ENCODE data around the gene GABRA5. TPM values are rescaled to one million over a fixed set of nuclear protein-coding genes. Genes with fewer than 3 reads are reported as not detected.

The GABRA5 gene
- total and polyA plus RNA-seq, 4 donors: not detected

DNA sequence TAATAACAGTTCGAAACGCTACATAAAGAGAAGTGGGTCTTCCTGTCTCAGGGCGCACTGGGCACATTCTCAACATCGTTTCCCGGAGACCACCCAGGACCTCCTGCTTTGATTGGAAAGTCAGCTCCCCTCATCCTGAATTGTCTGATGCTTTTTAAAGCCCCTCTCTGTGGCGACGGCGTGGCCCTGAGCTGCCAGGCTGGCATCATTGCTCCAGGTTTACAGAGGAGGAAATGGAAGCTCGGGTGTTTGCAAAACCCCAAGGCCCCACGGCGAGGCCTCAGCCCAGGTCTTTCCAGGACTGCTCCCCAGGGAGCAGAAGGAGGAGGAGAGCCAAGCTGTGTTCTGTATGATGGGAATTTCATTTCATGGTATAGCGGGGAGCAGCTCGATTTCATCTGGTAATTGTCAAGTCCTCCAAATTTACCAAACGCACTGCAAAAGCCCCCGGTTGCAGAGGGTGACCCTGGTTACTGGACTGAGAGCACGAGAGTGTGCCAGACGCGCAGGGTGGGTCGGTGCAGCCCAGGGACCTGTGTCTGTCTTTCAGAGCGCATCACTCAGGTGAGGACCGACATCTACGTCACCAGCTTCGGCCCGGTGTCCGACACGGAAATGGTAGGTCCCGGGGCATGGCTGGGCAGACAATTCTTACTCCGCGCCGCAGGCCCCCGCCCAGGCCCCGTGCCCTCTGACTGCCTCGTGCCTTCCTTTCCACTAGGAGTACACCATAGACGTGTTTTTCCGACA, 15.9 kb downstream of the GABRA5 start:
- H3K27me3 ChIP-seq (ENCODE audit: control insufficient read depth in 1 of 2, insufficient read depth in 2 of 2, low read length in 1 of 2): no peaks in the 10 kb centered on the region
- no peak overlapping the region for H3K27ac ChIP-seq (ENCODE audit: low read depth in 1 of 2, low read length in 2 of 2)
- H3K9me3 ChIP-seq (ENCODE audit: control insufficient read depth, low read length): no peaks in the 10 kb centered on the region
- H3K36me3 ChIP-seq (ENCODE audit: control insufficient read depth in 1 of 2, insufficient read depth in 2 of 2, low read length in 1 of 2): no peaks in the 10 kb centered on the region
- H3K4me3 ChIP-seq (ENCODE audit: low read length in 2 of 2): no peak overlapping the region
- WGBS, 2 donors: 82 to 85% methylated on average over 35 of the region's 35 CpGs
- intact Hi-C loops (cut with DNase I): no loop called here
- DNase-seq (peak in 1 of 2 donors; percentile 62), ATAC-seq (ENCODE audit: low FRiP score) (no peak)
- H3K4me1 ChIP-seq (ENCODE audit: control insufficient read depth in 1 of 2, insufficient read depth in 2 of 2, low read length in 2 of 2): no peaks in the 10 kb centered on the region

- H3K27ac ChIP-seq (ENCODE audit: low read depth in 1 of 2, low read length in 2 of 2): no peak overlapping the region
- H3K4me1 ChIP-seq (ENCODE audit: control insufficient read depth in 1 of 2, insufficient read depth in 2 of 2, low read length in 2 of 2): no peaks in the 10 kb centered on the region
- DNase-seq (peak in 1 of 2 donors; percentile 66), ATAC-seq (ENCODE audit: low FRiP score) (no peak)
- intact Hi-C loops (cut with DNase I): no loop called here
- no peaks in the 10 kb centered on the region for H3K36me3 ChIP-seq (ENCODE audit: control insufficient read depth in 1 of 2, insufficient read depth in 2 of 2, low read length in 1 of 2)
- no peaks in the 10 kb centered on the region for H3K9me3 ChIP-seq (ENCODE audit: control insufficient read depth, low read length)
- no peaks in the 10 kb centered on the region for H3K27me3 ChIP-seq (ENCODE audit: control insufficient read depth in 1 of 2, insufficient read depth in 2 of 2, low read length in 1 of 2)
- WGBS, 2 donors: 91 to 95% methylated on average over 32 of the region's 32 CpGs
- H3K4me3 ChIP-seq (ENCODE audit: low read length in 2 of 2): no peak overlapping the region
Observed at GRCh38 chr15:26883466-26883865, 16.6 kb downstream of the GABRA5 start.

- intact Hi-C loops (cut with DNase I): no loop called here
- Histone ChIP-seq H3K27ac (ENCODE audit: low read depth in 1 of 2, low read length in 2 of 2) (no peak overlapping the region), H3K27me3 (ENCODE audit: control insufficient read depth in 1 of 2, insufficient read depth in 2 of 2, low read length in 1 of 2) (no peaks in the 10 kb centered on the region), H3K9me3 (ENCODE audit: control insufficient read depth, low read length) (no peaks in the 10 kb centered on the region), H3K4me1 (ENCODE audit: control insufficient read depth in 1 of 2, insufficient read depth in 2 of 2, low read length in 2 of 2) (no peaks in the 10 kb centered on the region), H3K4me3 (ENCODE audit: low read length in 2 of 2) (no peak overlapping the region), H3K36me3 (ENCODE audit: control insufficient read depth in 1 of 2, insufficient read depth in 2 of 2, low read length in 1 of 2) (no peaks in the 10 kb centered on the region)
- WGBS, 2 donors: 72 to 75% methylated on average over 4 of the region's 4 CpGs
- DNase-seq (no peak), ATAC-seq (ENCODE audit: low FRiP score) (no peak)
Observed at GRCh38 chr15:26886566-26886965, 19.7 kb downstream of the GABRA5 start.

- intact Hi-C loops (cut with DNase I): no loop called here
Observed at GRCh38 chr15:26887926-26888666, 21.2 kb downstream of the GABRA5 start.

GRCh38 chr15:26888761-26889160, 21.9 kb downstream of the GABRA5 start:
- no peaks in the 10 kb centered on the region for H3K27me3 ChIP-seq (ENCODE audit: control insufficient read depth in 1 of 2, insufficient read depth in 2 of 2, low read length in 1 of 2)
- 43 to 53% methylated on average over 8 of the region's 8 CpGs for WGBS, 2 donors
- H3K36me3 ChIP-seq (ENCODE audit: control insufficient read depth in 1 of 2, insufficient read depth in 2 of 2, low read length in 1 of 2): no peaks in the 10 kb centered on the region
- no peaks in the 10 kb centered on the region for H3K9me3 ChIP-seq (ENCODE audit: control insufficient read depth, low read length)
- no peak overlapping the region for H3K4me3 ChIP-seq (ENCODE audit: low read length in 2 of 2)
- ATAC-seq (ENCODE audit: low FRiP score) (no peak), DNase-seq (peak in 1 of 2 donors; percentile 43)
- no peaks in the 10 kb centered on the region for H3K4me1 ChIP-seq (ENCODE audit: control insufficient read depth in 1 of 2, insufficient read depth in 2 of 2, low read length in 2 of 2)
- H3K27ac ChIP-seq (ENCODE audit: low read depth in 1 of 2, low read length in 2 of 2): no peak overlapping the region
- intact Hi-C loops (cut with DNase I): no loop called here

More at GRCh38 chr15:26887926-26888666, 21.2 kb downstream of the GABRA5 start:
- Histone ChIP-seq H3K9me3 (ENCODE audit: control insufficient read depth, low read length) (no peaks in the 10 kb centered on the region), H3K36me3 (ENCODE audit: control insufficient read depth in 1 of 2, insufficient read depth in 2 of 2, low read length in 1 of 2) (no peaks in the 10 kb centered on the region), H3K4me1 (ENCODE audit: control insufficient read depth in 1 of 2, insufficient read depth in 2 of 2, low read length in 2 of 2) (no peaks in the 10 kb centered on the region), H3K27me3 (ENCODE audit: control insufficient read depth in 1 of 2, insufficient read depth in 2 of 2, low read length in 1 of 2) (no peaks in the 10 kb centered on the region), H3K4me3 (ENCODE audit: low read length in 2 of 2) (no peak overlapping the region), H3K27ac (ENCODE audit: low read depth in 1 of 2, low read length in 2 of 2) (no peak overlapping the region)
- ATAC-seq (ENCODE audit: low FRiP score): no peak
- peak in 1 of 2 donors; percentile 33 for DNase-seq
- WGBS, 2 donors: 45 to 55% methylated on average over 7 of the region's 7 CpGs

DNA sequence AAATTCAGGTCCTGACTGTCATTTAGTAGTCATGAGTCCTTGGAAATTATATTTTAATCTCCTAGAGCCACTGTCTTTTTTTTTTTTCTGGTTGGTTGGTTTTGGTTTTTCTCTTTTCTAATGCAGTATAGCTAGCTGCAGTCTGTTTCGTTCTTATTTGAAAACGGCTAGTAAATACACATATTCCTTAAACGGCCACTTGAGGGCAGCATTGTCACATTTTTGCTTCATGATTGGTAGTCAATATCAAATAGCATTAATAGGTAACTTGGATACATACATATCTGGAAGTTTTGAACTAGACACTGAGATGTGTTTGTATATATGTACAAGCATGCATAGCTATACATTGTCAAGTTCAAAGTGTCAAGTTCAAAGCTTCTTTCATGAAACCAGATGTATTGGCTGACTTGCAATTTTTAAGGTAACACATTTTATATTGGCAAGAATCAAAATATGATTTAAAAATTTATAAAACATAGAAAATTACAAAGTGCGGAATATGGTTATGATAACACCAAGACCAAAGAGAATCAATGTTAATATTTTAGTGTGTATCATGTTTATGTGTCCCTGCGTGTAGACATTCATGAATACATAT, 22.5 kb downstream of the GABRA5 start:
- intact Hi-C loops (cut with DNase I): no loop called here
- no peak for DNase-seq
- no peaks in the 10 kb centered on the region for H3K4me1 ChIP-seq (ENCODE audit: control insufficient read depth in 1 of 2, insufficient read depth in 2 of 2, low read length in 2 of 2)
- no peaks in the 10 kb centered on the region for H3K36me3 ChIP-seq (ENCODE audit: control insufficient read depth in 1 of 2, insufficient read depth in 2 of 2, low read length in 1 of 2)
- H3K4me3 ChIP-seq (ENCODE audit: low read length in 2 of 2): no peak overlapping the region
- H3K9me3 ChIP-seq (ENCODE audit: control insufficient read depth, low read length): no peaks in the 10 kb centered on the region
- no peaks in the 10 kb centered on the region for H3K27me3 ChIP-seq (ENCODE audit: control insufficient read depth in 1 of 2, insufficient read depth in 2 of 2, low read length in 1 of 2)
- 22 to 23% methylated on average over 5 of the region's 5 CpGs for WGBS, 2 donors
- no peak for ATAC-seq (ENCODE audit: low FRiP score)
- H3K27ac ChIP-seq (ENCODE audit: low read depth in 1 of 2, low read length in 2 of 2): no peak overlapping the region

GRCh38 chr15:26890451-26890850, 23.6 kb downstream of the GABRA5 start:
- ATAC-seq (ENCODE audit: low FRiP score): no peak
- Histone ChIP-seq H3K4me1 (ENCODE audit: control insufficient read depth in 1 of 2, insufficient read depth in 2 of 2, low read length in 2 of 2) (no peaks in the 10 kb centered on the region), H3K27me3 (ENCODE audit: control insufficient read depth in 1 of 2, insufficient read depth in 2 of 2, low read length in 1 of 2) (no peaks in the 10 kb centered on the region), H3K4me3 (ENCODE audit: low read length in 2 of 2) (no peak overlapping the region), H3K9me3 (ENCODE audit: control insufficient read depth, low read length) (no peaks in the 10 kb centered on the region), H3K27ac (ENCODE audit: low read depth in 1 of 2, low read length in 2 of 2) (no peak overlapping the region), H3K36me3 (ENCODE audit: control insufficient read depth in 1 of 2, insufficient read depth in 2 of 2, low read length in 1 of 2) (no peaks in the 10 kb centered on the region)
- DNase-seq: peak in 1 of 2 donors; percentile 67
- intact Hi-C loops (cut with DNase I): loop anchor here (5.0 to 10.0 kb wide), 2 partner anchors 127 to 1234 kb away; no protein-coding TSS in a partner anchor
- WGBS, 2 donors: 81 to 82% methylated on average over 7 of the region's 7 CpGs

DNA sequence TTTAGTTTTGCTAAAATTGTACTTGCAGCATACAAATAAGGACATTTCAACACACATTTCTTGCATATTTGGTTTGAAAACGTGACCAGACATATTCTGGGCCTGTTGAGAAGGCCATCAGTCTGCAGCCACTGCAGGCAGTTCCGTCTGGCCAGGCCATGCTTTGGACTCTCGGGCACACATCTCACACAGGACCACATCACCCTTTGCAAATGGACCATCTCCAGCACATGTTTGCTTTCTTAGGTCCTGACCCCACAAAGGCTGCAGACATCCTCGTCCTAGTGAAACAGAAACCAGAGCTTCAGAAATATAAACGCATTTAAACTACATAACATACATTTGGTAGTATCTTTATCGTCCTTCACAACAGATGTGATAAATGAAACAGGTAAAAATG, 24.1 kb downstream of the GABRA5 start:
- Histone ChIP-seq H3K9me3 (ENCODE audit: control insufficient read depth, low read length) (no peaks in the 10 kb centered on the region), H3K27ac (ENCODE audit: low read depth in 1 of 2, low read length in 2 of 2) (no peak overlapping the region), H3K4me3 (ENCODE audit: low read length in 2 of 2) (no peak overlapping the region), H3K27me3 (ENCODE audit: control insufficient read depth in 1 of 2, insufficient read depth in 2 of 2, low read length in 1 of 2) (no peaks in the 10 kb centered on the region), H3K36me3 (ENCODE audit: control insufficient read depth in 1 of 2, insufficient read depth in 2 of 2, low read length in 1 of 2) (no peaks in the 10 kb centered on the region), H3K4me1 (ENCODE audit: control insufficient read depth in 1 of 2, insufficient read depth in 2 of 2, low read length in 2 of 2) (no peaks in the 10 kb centered on the region)
- WGBS, 2 donors: 57 to 58% methylated on average over 6 of the region's 6 CpGs
- no peak for DNase-seq
- no peak for ATAC-seq (ENCODE audit: low FRiP score)
- intact Hi-C loops (cut with DNase I): loop anchor here (5.0 to 10.0 kb wide), 2 partner anchors 126 to 1234 kb away; no protein-coding TSS in a partner anchor

Measured in aorta (tissue), 5 donors.